H9 (cell line): ENCODE data around the gene AKR1B15. TPM values are rescaled to one million over a fixed set of nuclear protein-coding genes. Genes with fewer than 3 reads are reported as not detected.

ENCODE experiments used
- DNase-seq: peaks from one replicate; pipeline ENCODE4 v3.0.0-alpha.2; 2017
- H2AFZ ChIP-seq: one replicate; pipeline ENCODE4 v1.6.1; 2013; ENCODE audit warnings: mild to moderate bottlenecking, low read length, control low read depth, moderate library complexity
- H2AK5ac ChIP-seq: 2 replicates; pipeline ENCODE4 v1.6.1; 2013; ENCODE audit warnings: low read length, control low read depth, mixed read lengths; ENCODE audit not compliant: insufficient read length
- H2BK120ac ChIP-seq: one replicate; pipeline ENCODE4 v1.6.1; 2013; ENCODE audit warnings: low read depth, mild to moderate bottlenecking, low read length, control low read depth, inconsistent platforms; ENCODE audit not compliant: poor library complexity, severe bottlenecking
- H2BK12ac ChIP-seq: 2 replicates; pipeline ENCODE4 v1.6.1; 2013; ENCODE audit warnings: low read length, control low read depth, mixed read lengths, low read depth; ENCODE audit not compliant: insufficient read length
- H2BK15ac ChIP-seq: 2 replicates; pipeline ENCODE4 v1.6.1; 2013; ENCODE audit warnings: low read depth, low read length, control low read depth
- H2BK20ac ChIP-seq: one replicate; pipeline ENCODE4 v1.6.1; 2013; ENCODE audit warnings: low read depth, mild to moderate bottlenecking, low read length, control low read depth, inconsistent platforms; ENCODE audit not compliant: poor library complexity, severe bottlenecking
- H2BK5ac ChIP-seq: 2 replicates; pipeline ENCODE4 v1.6.1; 2013; ENCODE audit warnings: low read length, control low read depth, mixed read lengths; ENCODE audit not compliant: insufficient read length
- H3K14ac ChIP-seq: 2 replicates; pipeline ENCODE4 v1.6.1; 2013; ENCODE audit warnings: low read length, control low read depth; ENCODE audit not compliant: insufficient read depth
- H3K18ac ChIP-seq: 2 replicates; pipeline ENCODE4 v1.6.1; 2013; ENCODE audit warnings: low read depth, mild to moderate bottlenecking, mixed read lengths, low read length, control low read depth; ENCODE audit not compliant: insufficient read length
- H3K23ac ChIP-seq: 2 replicates; pipeline ENCODE4 v1.6.1; 2013; ENCODE audit warnings: low read length, control low read depth, mixed read lengths, low read depth; ENCODE audit not compliant: insufficient read length
- H3K23me2 ChIP-seq: 2 replicates; pipeline ENCODE4 v1.6.1; 2013; ENCODE audit warnings: low read depth, mild to moderate bottlenecking, mixed read lengths, low read length, control low read depth; ENCODE audit not compliant: insufficient read length, poor library complexity, severe bottlenecking
- H3K27ac ChIP-seq: 2 replicates; pipeline ENCODE4 v1.5.1; 2013; ENCODE audit warnings: low read length, control low read depth, mixed read lengths, low read depth; ENCODE audit not compliant: insufficient read length
- H3K27me3 ChIP-seq: 2 replicates; pipeline ENCODE4 v1.6.1; 2013; ENCODE audit warnings: low read length, control low read depth, inconsistent platforms; ENCODE audit not compliant: insufficient read depth
- H3K4ac ChIP-seq: 2 replicates; pipeline ENCODE4 v1.6.1; 2013; ENCODE audit warnings: low read depth, mild to moderate bottlenecking, control low read depth, inconsistent platforms, low read length, moderate library complexity
- H3K4me1 ChIP-seq: 2 replicates; pipeline ENCODE4 v1.6.1; 2013; ENCODE audit warnings: low read length, control low read depth, inconsistent platforms; ENCODE audit not compliant: insufficient read depth
- H3K4me2 ChIP-seq: 2 replicates; pipeline ENCODE4 v1.6.1; 2013; ENCODE audit warnings: low read length, control low read depth, mixed read lengths; ENCODE audit not compliant: insufficient read length, insufficient read depth
- H3K56ac ChIP-seq: 2 replicates; pipeline ENCODE4 v1.6.1; 2013; ENCODE audit warnings: low read depth, mild to moderate bottlenecking, mixed read lengths, low read length, control low read depth; ENCODE audit not compliant: insufficient read length
- H3K79me1 ChIP-seq: 2 replicates; pipeline ENCODE4 v1.6.1; 2013; ENCODE audit warnings: low read depth, mild to moderate bottlenecking, moderate library complexity, low read length, control low read depth, inconsistent platforms; ENCODE audit not compliant: insufficient read depth, poor library complexity, severe bottlenecking
- H3K79me2 ChIP-seq: 2 replicates; pipeline ENCODE4 v1.6.1; 2013; ENCODE audit warnings: low read length, control low read depth, inconsistent platforms; ENCODE audit not compliant: insufficient read depth
- H3K9ac ChIP-seq: 2 replicates; pipeline ENCODE4 v1.6.1; 2013; ENCODE audit warnings: low read length, control low read depth, mixed read lengths; ENCODE audit not compliant: insufficient read length; ENCODE audit errors: extremely low read depth
- H3K9me3 ChIP-seq: one replicate; pipeline ENCODE4 v1.6.1; 2013; ENCODE audit warnings: low read depth, low read length, inconsistent platforms; ENCODE audit not compliant: control insufficient read depth
- H3T11ph ChIP-seq: one replicate; pipeline ENCODE4 v1.6.1; 2013; ENCODE audit warnings: mild to moderate bottlenecking, low read length, control low read depth, inconsistent platforms
- H4K20me1 ChIP-seq: one replicate; pipeline ENCODE4 v1.6.1; 2013; ENCODE audit not compliant: control insufficient read depth, insufficient read length, insufficient read depth
- H4K5ac ChIP-seq: 2 replicates; pipeline ENCODE4 v1.6.1; 2013; ENCODE audit warnings: low read depth, mild to moderate bottlenecking, mixed read lengths, low read length, control low read depth; ENCODE audit not compliant: insufficient read length
- H4K8ac ChIP-seq: replicated peaks from 2 replicates; pipeline ENCODE4 v1.6.1; 2013; ENCODE audit warnings: low read length, control low read depth, mixed read lengths, low read depth; ENCODE audit not compliant: insufficient read length
- H4K91ac ChIP-seq: 2 replicates; pipeline ENCODE4 v1.6.1; 2013; ENCODE audit warnings: low read depth, mild to moderate bottlenecking, moderate library complexity, mixed read lengths, low read length, control low read depth; ENCODE audit not compliant: insufficient read length
- H3K27ac Mint-ChIP-seq, 3 experiments: 2 replicates in 2 of 3; 3 replicates in 1 of 3; pipeline ENCODE4 v1.8.0; 2020 to 2021; ENCODE audit warnings: mixed read lengths in 3 of 3, mild to moderate bottlenecking in 1 of 3, moderate library complexity in 1 of 3
- H3K27me3 Mint-ChIP-seq: 2 replicates; pipeline ENCODE4 v1.8.0; 2021; ENCODE audit warnings: low read depth, mild to moderate bottlenecking, moderate library complexity, mixed read lengths
- H3K36me3 Mint-ChIP-seq, 3 experiments: 2 replicates in 2 of 3; 3 replicates in 1 of 3; pipeline ENCODE4 v1.8.0; 2020 to 2021; ENCODE audit warnings: low read depth in 3 of 3, mixed read lengths in 3 of 3; ENCODE audit not compliant: insufficient read depth in 1 of 3
- H3K4me1 Mint-ChIP-seq, 2 experiments: 2 replicates each; pipeline ENCODE4 v1.8.0; 2020; ENCODE audit warnings: mixed read lengths in 2 of 2
- H3K4me3 Mint-ChIP-seq, 2 experiments: 2 replicates in 1 of 2; 3 replicates in 1 of 2; pipeline ENCODE4 v1.8.0; 2020 to 2021; ENCODE audit warnings: mild to moderate bottlenecking in 2 of 2, mixed read lengths in 2 of 2, moderate library complexity in 1 of 2
- H3K9me3 Mint-ChIP-seq, 2 experiments: 2 replicates in 1 of 2; 3 replicates in 1 of 2; pipeline ENCODE4 v1.8.0; 2020; ENCODE audit warnings: mild to moderate bottlenecking in 2 of 2, mixed read lengths in 2 of 2, moderate library complexity in 1 of 2
- WGBS: extraction: QIAGEN DNeasy Blood & Tissue Kit; methylation state at CpG from one replicate; pipeline ENCODE4 v1.1.7; 2013; ENCODE audit warnings: missing lambda C conversion rate, low lambda C conversion rate, mixed read lengths; ENCODE audit not compliant: insufficient read length; ENCODE audit errors: extremely low coverage; 5-methylcytosine and 5-hydroxymethylcytosine counted together
- total RNA-seq: library from RNA; stranded (reverse); gene quantifications from 2 replicates; pipeline ENCODE4 v1.2.1, GENCODE V29; 2021
- TF ChIP-seq, protein P1 (sequence below): fragments of 200-600 bp; sonication (generic); conservative IDR thresholded peaks from 3 replicates; pipeline ENCODE4 v1.8.0; 2021; ENCODE audit warnings: antibody characterized with exemption, mild to moderate bottlenecking

The AKR1B15 gene
- total RNA-seq, 1 experiment from 2014 or later, result not detected

DNA sequence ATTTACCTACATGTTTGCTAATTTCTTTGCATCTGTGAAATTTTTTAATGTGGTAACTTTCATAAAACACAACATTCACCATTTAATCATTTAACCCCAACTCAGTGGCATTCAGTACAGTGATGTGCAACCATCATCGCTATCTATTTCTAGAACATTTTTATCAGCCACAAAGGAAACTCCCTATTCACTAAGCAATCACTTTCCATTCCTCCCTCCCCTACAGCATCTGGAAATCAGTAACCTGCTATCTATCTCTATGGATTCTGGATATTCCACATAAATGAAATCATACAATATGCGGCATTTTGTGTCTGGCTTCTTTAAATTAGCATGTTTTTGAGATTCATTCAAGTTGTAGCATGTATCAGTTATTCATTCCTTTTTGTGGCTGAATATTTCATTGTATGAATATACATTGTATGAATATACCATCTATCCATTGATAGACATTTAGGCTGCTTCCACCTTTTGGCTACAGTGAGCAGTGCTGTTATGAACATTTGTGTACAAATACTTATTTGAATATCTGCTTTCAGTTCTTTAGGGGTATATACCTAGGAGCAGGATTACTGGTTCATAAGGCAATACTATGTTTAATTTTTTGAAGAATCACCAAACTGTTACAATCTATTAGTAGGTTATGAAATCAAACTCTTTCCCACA is 78.3 kb downstream of the AKR1B15 start:
- Histone ChIP-seq H2BK120ac (no peak overlapping the region), H3K9me3 (no peaks in the 10 kb centered on the region)
- no peak overlapping the region for H3K27ac Mint-ChIP-seq

More for the DNA sequence above, 78.3 kb downstream of the AKR1B15 start:
- H3K4me3 Mint-ChIP-seq, result no peak overlapping the region
- H4K91ac ChIP-seq, result no peak overlapping the region
- H3K27me3 ChIP-seq, result no peaks in the 10 kb centered on the region
- no peak overlapping the region for H3K27ac ChIP-seq
- no peak overlapping the region for H3K4ac ChIP-seq
- H3T11ph ChIP-seq, result no peak overlapping the region
- H3K36me3 Mint-ChIP-seq, result no peaks in the 10 kb centered on the region
- H4K8ac ChIP-seq, result no peak overlapping the region
- no peak overlapping the region for H3K14ac ChIP-seq
- TF ChIP-seq, protein P1, sequence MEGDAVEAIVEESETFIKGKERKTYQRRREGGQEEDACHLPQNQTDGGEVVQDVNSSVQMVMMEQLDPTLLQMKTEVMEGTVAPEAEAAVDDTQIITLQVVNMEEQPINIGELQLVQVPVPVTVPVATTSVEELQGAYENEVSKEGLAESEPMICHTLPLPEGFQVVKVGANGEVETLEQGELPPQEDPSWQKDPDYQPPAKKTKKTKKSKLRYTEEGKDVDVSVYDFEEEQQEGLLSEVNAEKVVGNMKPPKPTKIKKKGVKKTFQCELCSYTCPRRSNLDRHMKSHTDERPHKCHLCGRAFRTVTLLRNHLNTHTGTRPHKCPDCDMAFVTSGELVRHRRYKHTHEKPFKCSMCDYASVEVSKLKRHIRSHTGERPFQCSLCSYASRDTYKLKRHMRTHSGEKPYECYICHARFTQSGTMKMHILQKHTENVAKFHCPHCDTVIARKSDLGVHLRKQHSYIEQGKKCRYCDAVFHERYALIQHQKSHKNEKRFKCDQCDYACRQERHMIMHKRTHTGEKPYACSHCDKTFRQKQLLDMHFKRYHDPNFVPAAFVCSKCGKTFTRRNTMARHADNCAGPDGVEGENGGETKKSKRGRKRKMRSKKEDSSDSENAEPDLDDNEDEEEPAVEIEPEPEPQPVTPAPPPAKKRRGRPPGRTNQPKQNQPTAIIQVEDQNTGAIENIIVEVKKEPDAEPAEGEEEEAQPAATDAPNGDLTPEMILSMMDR, result no peak
- no peak overlapping the region for H3K56ac ChIP-seq
- no peak overlapping the region for H2BK12ac ChIP-seq
- 0 out of 4 replicates have a peak, but pooled peaks cover 0 to 2% of the 10 kb centered on the region in 2 experiments for H3K4me1 Mint-ChIP-seq
- no peak overlapping the region for H3K18ac ChIP-seq
- H3K27me3 Mint-ChIP-seq, result peaks cover 35% of the 10 kb centered on the region
- no peaks in the 10 kb centered on the region for H3K9me3 Mint-ChIP-seq
- no peak for DNase-seq
- H3K4me1 ChIP-seq, result no peaks in the 10 kb centered on the region
- no peaks in the 10 kb centered on the region for H3K79me1 ChIP-seq
- H3K4me2 ChIP-seq, result no peak overlapping the region
- no peak overlapping the region for H2BK5ac ChIP-seq
- H3K23me2 ChIP-seq, result no peaks in the 10 kb centered on the region
- no peak overlapping the region for H2AK5ac ChIP-seq
- H4K5ac ChIP-seq, result no peak overlapping the region
- no peak overlapping the region for H3K23ac ChIP-seq
- H3K9ac ChIP-seq, result no peak overlapping the region
- no peak overlapping the region for H2BK15ac ChIP-seq
- H4K20me1 ChIP-seq, result no peaks in the 10 kb centered on the region
- no peak overlapping the region for H2BK20ac ChIP-seq
- no peak overlapping the region for H2AFZ ChIP-seq
- no CpG with 5 or more reads among the region's 2 CpGs for WGBS
- no peaks in the 10 kb centered on the region for H3K79me2 ChIP-seq
